ENCODE measurements around the gene CABP4. TPM values are rescaled to one million over a fixed set of nuclear protein-coding genes. Genes with fewer than 3 reads are reported as not detected.

The CABP4 gene
- total RNA-seq, 1 donor from 2014 or later: 3.2 TPM

DNA sequence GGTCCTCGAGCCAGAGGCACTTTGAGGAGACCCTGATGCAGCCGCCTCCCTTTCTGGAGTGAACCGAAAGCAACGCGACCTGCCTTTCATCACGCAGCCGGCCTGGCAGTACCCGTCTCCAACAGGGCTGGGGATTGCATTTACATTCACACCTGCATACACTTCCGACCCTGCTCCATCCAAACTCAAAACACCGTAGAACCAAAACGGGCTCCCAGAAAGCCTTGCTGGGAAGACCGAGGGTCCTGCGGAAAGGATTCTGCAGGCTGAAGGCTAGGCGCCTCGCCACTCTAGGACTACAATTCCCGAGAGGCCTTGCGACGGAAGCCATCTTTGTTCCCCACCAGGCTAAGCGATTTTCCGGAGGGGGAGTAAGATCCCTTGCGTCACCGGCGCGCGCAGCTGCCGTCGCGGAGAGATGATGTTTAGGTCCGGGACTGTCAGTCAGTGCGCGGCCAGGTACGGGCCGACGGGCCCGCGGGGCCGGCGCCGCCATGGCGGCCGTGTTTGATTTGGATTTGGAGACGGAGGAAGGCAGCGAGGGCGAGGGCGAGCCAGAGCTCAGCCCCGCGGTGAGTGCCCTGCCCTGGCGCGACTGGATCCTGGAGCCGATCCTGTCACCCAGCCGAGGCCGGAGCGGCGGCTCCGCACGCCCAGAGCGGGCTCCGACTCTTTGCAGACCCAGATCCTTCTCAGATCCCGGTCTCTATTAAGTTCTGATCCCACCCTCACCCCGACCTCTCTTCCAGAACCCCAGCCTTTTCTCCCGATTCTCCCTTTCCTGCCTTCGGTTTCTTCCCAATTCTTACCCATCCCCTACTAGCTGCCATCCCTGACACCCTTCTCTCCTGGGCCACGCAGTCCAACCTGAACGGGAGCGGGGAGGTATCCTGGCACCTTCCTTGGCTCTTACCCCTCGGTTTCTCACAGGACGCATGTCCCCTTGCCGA, 26.8 kb upstream of the CABP4 start, which contains the start of gene RPS6KB2:
Gene RPS6KB2 (plus strand): TSS at position 443 of the 950 bp plus-strand sequence. CDS start 52 bp downstream, at position 495.
- TF ChIP-seq, protein P1, sequence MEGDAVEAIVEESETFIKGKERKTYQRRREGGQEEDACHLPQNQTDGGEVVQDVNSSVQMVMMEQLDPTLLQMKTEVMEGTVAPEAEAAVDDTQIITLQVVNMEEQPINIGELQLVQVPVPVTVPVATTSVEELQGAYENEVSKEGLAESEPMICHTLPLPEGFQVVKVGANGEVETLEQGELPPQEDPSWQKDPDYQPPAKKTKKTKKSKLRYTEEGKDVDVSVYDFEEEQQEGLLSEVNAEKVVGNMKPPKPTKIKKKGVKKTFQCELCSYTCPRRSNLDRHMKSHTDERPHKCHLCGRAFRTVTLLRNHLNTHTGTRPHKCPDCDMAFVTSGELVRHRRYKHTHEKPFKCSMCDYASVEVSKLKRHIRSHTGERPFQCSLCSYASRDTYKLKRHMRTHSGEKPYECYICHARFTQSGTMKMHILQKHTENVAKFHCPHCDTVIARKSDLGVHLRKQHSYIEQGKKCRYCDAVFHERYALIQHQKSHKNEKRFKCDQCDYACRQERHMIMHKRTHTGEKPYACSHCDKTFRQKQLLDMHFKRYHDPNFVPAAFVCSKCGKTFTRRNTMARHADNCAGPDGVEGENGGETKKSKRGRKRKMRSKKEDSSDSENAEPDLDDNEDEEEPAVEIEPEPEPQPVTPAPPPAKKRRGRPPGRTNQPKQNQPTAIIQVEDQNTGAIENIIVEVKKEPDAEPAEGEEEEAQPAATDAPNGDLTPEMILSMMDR (IDR thresholded peaks at IDR 0.05): no peak
- peak within 1 kb of the TSS; percentile 92 for H3K27ac ChIP-seq
- H3K9me3 ChIP-seq: no peaks in the 10 kb centered on the region
- peaks cover 28% of the 10 kb centered on the region for H3K36me3 ChIP-seq
- H3K4me3 ChIP-seq: peak within 1 kb of the TSS; percentile 88
- ATAC-seq: peak; percentile 96
- DNase-seq: peak; percentile 99
- intact Hi-C loops (cut with DNase I): no loop called here
- H3K4me1 ChIP-seq: peaks cover 17% of the 10 kb centered on the region
- H3K27me3 ChIP-seq: no peaks in the 10 kb centered on the region

DNA sequence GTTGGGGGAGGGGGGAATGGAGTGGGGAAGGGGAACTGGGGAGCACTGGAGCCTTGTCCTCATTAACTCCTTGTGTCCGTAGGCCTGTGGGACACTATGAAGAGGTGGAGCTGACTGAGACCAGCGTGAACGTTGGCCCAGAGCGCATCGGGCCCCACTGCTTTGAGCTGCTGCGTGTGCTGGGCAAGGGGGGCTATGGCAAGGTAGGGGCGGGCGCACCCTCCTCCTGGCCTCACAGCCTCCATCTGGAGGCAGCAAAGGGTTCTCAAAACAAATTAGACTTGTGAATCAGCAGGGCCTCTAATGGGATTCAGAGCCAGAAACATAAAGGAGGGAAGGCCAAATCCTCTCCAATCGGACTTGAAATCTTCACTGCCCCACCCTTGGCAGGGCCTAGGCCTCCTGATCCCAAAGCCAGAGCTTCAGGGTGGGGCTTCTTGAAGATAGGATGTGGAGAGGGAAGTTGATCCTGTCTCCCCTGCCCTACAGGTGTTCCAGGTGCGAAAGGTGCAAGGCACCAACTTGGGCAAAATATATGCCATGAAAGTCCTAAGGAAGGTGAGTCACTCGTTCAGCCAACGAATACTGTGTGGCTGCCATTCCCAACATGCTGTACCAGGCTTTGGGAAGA, 26.0 kb upstream of the CABP4 start:
- Histone ChIP-seq H3K4me3 (peak overlapping the region; percentile 88), H3K9me3 (no peaks in the 10 kb centered on the region), H3K36me3 (peaks cover 36% of the 10 kb centered on the region), H3K27ac (peak overlapping the region; percentile 92), H3K27me3 (no peaks in the 10 kb centered on the region), H3K4me1 (peaks cover 17% of the 10 kb centered on the region)
- TF ChIP-seq, protein P1 (IDR thresholded peaks at IDR 0.05): no peak
- DNase-seq: no peak
- ATAC-seq: no peak
- intact Hi-C loops (cut with DNase I): no loop called here

GRCh38 chr11:67429722-67430121, 25.4 kb upstream of the CABP4 start:
- H3K27me3 ChIP-seq: no peaks in the 10 kb centered on the region
- intact Hi-C loops (cut with DNase I): no loop called here
- no peaks in the 10 kb centered on the region for H3K9me3 ChIP-seq
- ATAC-seq: no peak
- DNase-seq: no peak
- H3K27ac ChIP-seq: no peak overlapping the region
- TF ChIP-seq, protein P1 (IDR thresholded peaks at IDR 0.05): no peak
- H3K4me3 ChIP-seq: no peak overlapping the region
- H3K4me1 ChIP-seq: peaks cover 17% of the 10 kb centered on the region
- H3K36me3 ChIP-seq: peaks cover 42% of the 10 kb centered on the region

- DNase-seq: no peak
Observed at GRCh38 chr11:67431346-67432249, 23.6 kb upstream of the CABP4 start.

More at GRCh38 chr11:67431346-67432249, 23.6 kb upstream of the CABP4 start:
- intact Hi-C loops (cut with DNase I): no loop called here
- TF ChIP-seq, protein P1 (IDR thresholded peaks at IDR 0.05): no peak
- Histone ChIP-seq H3K36me3 (peaks cover 52% of the 10 kb centered on the region), H3K9me3 (no peaks in the 10 kb centered on the region), H3K27me3 (no peaks in the 10 kb centered on the region), H3K4me3 (no peak overlapping the region), H3K27ac (no peak overlapping the region), H3K4me1 (peaks cover 17% of the 10 kb centered on the region)
- no peak for ATAC-seq
